ENCODE data around the gene FGD6. TPM values are rescaled to one million over a fixed set of nuclear protein-coding genes. Genes with fewer than 3 reads are reported as not detected.

Gene FGD6
- total RNA-seq, 1 experiment from 2014 or later, result 18.2 TPM

- BruUV-seq (replicated peaks), result no TSS peak
- peak overlapping the region; percentile 53 for H3K4me2 ChIP-seq (ENCODE audit: low read length)
- no peaks in the 10 kb centered on the region for H3K36me3 ChIP-seq (ENCODE audit: control insufficient read depth in 1 of 2, insufficient read depth in 2 of 2, low read length in 2 of 2)
- no peaks in the 10 kb centered on the region for H3K9me2 ChIP-seq (ENCODE audit: insufficient read depth)
- ChIA-PET POLR2A (no interaction called here), RAD21 (ENCODE audit: low non-redundant PET in 1 of 2, low total read pairs in 2 of 2, uncharacterized antibody in 2 of 2, unreplicated experiment in 2 of 2) (no interaction called here), CTCF (no interaction called here)
- H3K4me1 ChIP-seq (ENCODE audit: control insufficient read depth in 1 of 2, insufficient read depth in 2 of 2, low read length in 2 of 2), result peaks cover 16 to 44% of the 10 kb centered on the region in 2 experiments
- no peaks in the 10 kb centered on the region for H3K27me3 ChIP-seq (ENCODE audit: insufficient read depth, low read length)
- H3K79me2 ChIP-seq (ENCODE audit: insufficient read depth, low read length), result peaks cover 3% of the 10 kb centered on the region; the same call in 1 of the 2 replicates
- H2AFZ ChIP-seq (ENCODE audit: low read depth, low read length, poor library complexity, severe bottlenecking), result no peak overlapping the region
- no peaks in the 10 kb centered on the region for H4K20me1 ChIP-seq (ENCODE audit: insufficient read depth)
- intact Hi-C loops (cut with micrococcal nuclease), result no loop called here
- DNase-seq (ENCODE audit: low read depth, low spot score), result no peak
- peak overlapping the region; percentile 42 for H3K9ac ChIP-seq (ENCODE audit: low read length)
- H3K4me3 ChIP-seq (replicated peaks in 1 of 2; ENCODE audit: low read depth in 1 of 2, low read length in 2 of 2), result no peak overlapping the region; a peak in 1 of 4 replicates
- no peak overlapping the region for H3K27ac ChIP-seq (ENCODE audit: low read depth, low read length)
- ATAC-seq, result no peak
- no peaks in the 10 kb centered on the region for H3K9me3 ChIP-seq (ENCODE audit: control insufficient read depth in 1 of 2, insufficient read depth in 1 of 2, low read depth in 1 of 2, low read length in 2 of 2)
- TF ChIP-seq CEBPB (IDR thresholded peaks at IDR 0.05; ENCODE audit: low read depth) (no peak), TCF7L2 (IDR thresholded peaks at IDR 0.05; ENCODE audit: borderline replicate concordance, extremely low read depth, insufficient read depth, insufficient read length) (no peak), REST (IDR thresholded peaks at IDR 0.05; ENCODE audit: low read depth) (no peak), CBX3 (IDR thresholded peaks at IDR 0.05; ENCODE audit: low read depth) (no peak), EGR1 (IDR thresholded peaks at IDR 0.05; ENCODE audit: low read depth) (no peak), SRF (IDR thresholded peaks at IDR 0.05; ENCODE audit: low read depth) (no peak), SIN3A (IDR thresholded peaks at IDR 0.05; ENCODE audit: low read depth) (no peak)
Measured at GRCh38 chr12:95179011-95179410, 38.3 kb downstream of the FGD6 start.

- Histone ChIP-seq H3K4me3 (replicated peaks in 1 of 2; ENCODE audit: low read depth in 1 of 2, low read length in 2 of 2) (no peak overlapping the region), H4K20me1 (ENCODE audit: insufficient read depth) (no peaks in the 10 kb centered on the region), H2AFZ (ENCODE audit: low read depth, low read length, poor library complexity, severe bottlenecking) (no peak overlapping the region), H3K4me1 (ENCODE audit: control insufficient read depth in 1 of 2, insufficient read depth in 2 of 2, low read length in 2 of 2) (peaks cover 19 to 42% of the 10 kb centered on the region in 2 experiments), H3K9ac (ENCODE audit: low read length) (no peak overlapping the region), H3K27ac (ENCODE audit: low read depth, low read length) (no peak overlapping the region), H3K9me3 (ENCODE audit: control insufficient read depth in 1 of 2, insufficient read depth in 1 of 2, low read depth in 1 of 2, low read length in 2 of 2) (no peaks in the 10 kb centered on the region), H3K79me2 (ENCODE audit: insufficient read depth, low read length) (peaks cover 3% of the 10 kb centered on the region; the same call in 1 of the 2 replicates), H3K36me3 (ENCODE audit: control insufficient read depth in 1 of 2, insufficient read depth in 2 of 2, low read length in 2 of 2) (no peaks in the 10 kb centered on the region), H3K9me2 (ENCODE audit: insufficient read depth) (no peaks in the 10 kb centered on the region), H3K27me3 (ENCODE audit: insufficient read depth, low read length) (no peaks in the 10 kb centered on the region), H3K4me2 (ENCODE audit: low read length) (no peak overlapping the region)
- BruUV-seq (replicated peaks), result no TSS peak
- CTCF ChIA-PET, result no interaction called here
- RAD21 ChIA-PET (ENCODE audit: low non-redundant PET in 1 of 2, low total read pairs in 2 of 2, uncharacterized antibody in 2 of 2, unreplicated experiment in 2 of 2), result no interaction called here
- TF ChIP-seq ZNF274 (IDR thresholded peaks at IDR 0.05; ENCODE audit: low read depth, low read length), result no peak
- no peak for TF ChIP-seq CBX3 (IDR thresholded peaks at IDR 0.05; ENCODE audit: low read depth)
- no peak for TF ChIP-seq EZH2phosphoT487 (IDR thresholded peaks at IDR 0.05; ENCODE audit: borderline replicate concordance)
- no peak for TF ChIP-seq EGR1 (IDR thresholded peaks at IDR 0.05; ENCODE audit: low read depth)
- TF ChIP-seq JUND (IDR thresholded peaks at IDR 0.05), result no peak
- TF ChIP-seq FOSL1 (IDR thresholded peaks at IDR 0.05; ENCODE audit: low read depth), result no peak
- no peak for TF ChIP-seq YY1 (IDR thresholded peaks at IDR 0.05; ENCODE audit: extremely low read depth, insufficient replicate concordance, low read depth, low read length)
- TF ChIP-seq ZFX (IDR thresholded peaks at IDR 0.05), result no peak
- no peak for TF ChIP-seq TCF7L2 (IDR thresholded peaks at IDR 0.05; ENCODE audit: borderline replicate concordance, extremely low read depth, insufficient read depth, insufficient read length)
- no peak for DNase-seq (ENCODE audit: low read depth, low spot score)
- POLR2A ChIA-PET, result no interaction called here
- intact Hi-C loops (cut with micrococcal nuclease), result no loop called here
- no peak for ATAC-seq
Measured at GRCh38 chr12:95178136-95178535, 39.1 kb downstream of the FGD6 start.
